Thyroid gland (tissue), 4 donors: ENCODE results near the gene EDIL3. TPM values are rescaled to one million over a fixed set of nuclear protein-coding genes. Genes with fewer than 3 reads are reported as not detected.

ENCODE experiments used
- DNase-seq, 2 donors: peaks; one replicate each; pipeline ENCODE4 v3.0.0-alpha.2; 2019
- H3K27ac ChIP-seq, 3 donors: fragments of 200-600 bp; sonication (generic); 1 replicate in 2 of 3; 2 replicates in 1 of 3; pipeline ENCODE4 v1.5.1; 2016 to 2019; ENCODE audit warnings: mild to moderate bottlenecking in 1 of 3, moderate library complexity in 1 of 3
- H3K27me3 ChIP-seq: fragments of 200-600 bp; sonication (generic); one replicate; pipeline ENCODE4 v1.5.1; 2019
- H3K36me3 ChIP-seq, 2 donors: fragments of 200-600 bp; sonication (generic); one replicate each; pipeline ENCODE4 v1.5.1; 2016 to 2019
- H3K4me1 ChIP-seq, 2 donors: fragments of 200-600 bp; sonication (generic); one replicate each; pipeline ENCODE4 v1.5.1; 2017 to 2019
- H3K4me3 ChIP-seq, 3 donors: fragments of 200-600 bp; sonication (generic); replicated peaks in 1 of 3; 1 replicate in 2 of 3; 2 replicates in 1 of 3; pipeline ENCODE4 v1.5.1; 2016; ENCODE audit warnings: mild to moderate bottlenecking in 1 of 3
- H3K9me3 ChIP-seq: fragments of 200-600 bp; sonication (generic); one replicate; pipeline ENCODE4 v1.5.1; 2017
- POLR2A ChIP-seq, 2 donors: fragments of 450-650 bp; IDR thresholded peaks; one replicate each; pipeline ENCODE4 v1.6.1; 2017; ENCODE audit warnings: antibody characterized with exemption in 2 of 2, mild to moderate bottlenecking in 2 of 2, moderate library complexity in 1 of 2
- WGBS, 2 donors: methylation state at CpG; one replicate each; pipeline ENCODE4 v1.1.5; 2017; 5-methylcytosine and 5-hydroxymethylcytosine counted together
- intact Hi-C: fragments of 100-400 bp; cut with DNase I; formaldehyde crosslinking; loops from one replicate; pipeline ENCODE4 v1.15.1; 2023
- total RNA-seq, 4 donors: library from RNA; depleted of rRNA; stranded (reverse); fragments of >200 nt; gene quantifications; one replicate each; pipeline ENCODE4 v1.2.3, GENCODE V29; 2016
- TF ChIP-seq, protein P1 (sequence below), 6 experiments: fragments of 200-600 bp in 3 of 6; fragments of 450-650 bp in 3 of 6; sonication (generic) in 3 of 6; IDR thresholded peaks; one replicate each; pipeline ENCODE4 v1.5.1; 2016 to 2019; ENCODE audit warnings: antibody characterized with exemption in 6 of 6, mild to moderate bottlenecking in 2 of 6, inconsistent platforms in 1 of 6, moderate library complexity in 1 of 6

EDIL3 gene
- total RNA-seq, 4 donors from 2014 or later = 2.0 to 5.5 (median 3.3) TPM

- DNase-seq = no peak
- Histone ChIP-seq H3K9me3 (no peaks in the 10 kb centered on the region), H3K27me3 (no peaks in the 10 kb centered on the region), H3K4me3 (no peak overlapping the region), H3K27ac (no peak overlapping the region), H3K4me1 (no peaks in the 10 kb centered on the region), H3K36me3 (no peaks in the 10 kb centered on the region)
- WGBS, 2 donors = 77 to 79% methylated on average over 3 of the region's 3 CpGs
- no peak for TF ChIP-seq POLR2A (IDR thresholded peaks at IDR 0.05)
- TF ChIP-seq, protein P1, sequence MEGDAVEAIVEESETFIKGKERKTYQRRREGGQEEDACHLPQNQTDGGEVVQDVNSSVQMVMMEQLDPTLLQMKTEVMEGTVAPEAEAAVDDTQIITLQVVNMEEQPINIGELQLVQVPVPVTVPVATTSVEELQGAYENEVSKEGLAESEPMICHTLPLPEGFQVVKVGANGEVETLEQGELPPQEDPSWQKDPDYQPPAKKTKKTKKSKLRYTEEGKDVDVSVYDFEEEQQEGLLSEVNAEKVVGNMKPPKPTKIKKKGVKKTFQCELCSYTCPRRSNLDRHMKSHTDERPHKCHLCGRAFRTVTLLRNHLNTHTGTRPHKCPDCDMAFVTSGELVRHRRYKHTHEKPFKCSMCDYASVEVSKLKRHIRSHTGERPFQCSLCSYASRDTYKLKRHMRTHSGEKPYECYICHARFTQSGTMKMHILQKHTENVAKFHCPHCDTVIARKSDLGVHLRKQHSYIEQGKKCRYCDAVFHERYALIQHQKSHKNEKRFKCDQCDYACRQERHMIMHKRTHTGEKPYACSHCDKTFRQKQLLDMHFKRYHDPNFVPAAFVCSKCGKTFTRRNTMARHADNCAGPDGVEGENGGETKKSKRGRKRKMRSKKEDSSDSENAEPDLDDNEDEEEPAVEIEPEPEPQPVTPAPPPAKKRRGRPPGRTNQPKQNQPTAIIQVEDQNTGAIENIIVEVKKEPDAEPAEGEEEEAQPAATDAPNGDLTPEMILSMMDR (IDR thresholded peaks at IDR 0.05) = no peak
- intact Hi-C loops = no loop called here
These were observed 235.6 kb downstream of the EDIL3 start for GRCh38 chr5:84149094-84149493.

GRCh38 chr5:84148651-84149050 lies 236.0 kb downstream of the EDIL3 start:
- no peaks in the 10 kb centered on the region for H3K4me1 ChIP-seq
- no peaks in the 10 kb centered on the region for H3K27me3 ChIP-seq
- intact Hi-C loops = no loop called here
- no peak for TF ChIP-seq POLR2A (IDR thresholded peaks at IDR 0.05)
- TF ChIP-seq, protein P1 (IDR thresholded peaks at IDR 0.05) = no peak
- WGBS, 2 donors = 67 to 71% methylated on average over 2 of the region's 2 CpGs
- H3K9me3 ChIP-seq = no peaks in the 10 kb centered on the region
- H3K36me3 ChIP-seq = no peaks in the 10 kb centered on the region
- no peak overlapping the region for H3K27ac ChIP-seq
- DNase-seq = no peak
- no peak overlapping the region for H3K4me3 ChIP-seq

DNA sequence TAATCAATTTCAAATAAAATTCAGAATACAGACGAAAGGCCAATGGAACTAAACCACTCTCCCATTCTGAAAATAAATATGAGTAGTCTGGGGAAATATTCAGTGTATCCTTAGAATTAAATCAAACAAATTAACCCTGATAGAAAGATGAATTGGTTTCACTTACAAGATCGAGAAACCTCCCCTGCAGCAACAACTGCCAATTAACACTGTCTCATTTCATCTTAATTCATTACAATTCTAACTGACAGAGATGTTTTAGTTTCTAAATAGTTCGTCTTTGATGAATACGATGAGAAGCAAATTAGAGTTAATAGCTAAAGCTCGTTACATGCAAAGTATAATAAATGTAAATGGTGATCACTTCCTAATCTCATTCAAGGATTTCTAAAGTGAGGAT lies 247.1 kb downstream of the EDIL3 start:
- TF ChIP-seq POLR2A (IDR thresholded peaks at IDR 0.05) = no peak
- TF ChIP-seq, protein P1 (IDR thresholded peaks at IDR 0.05) = no peak
- Histone ChIP-seq H3K9me3 (no peaks in the 10 kb centered on the region), H3K4me1 (no peaks in the 10 kb centered on the region), H3K36me3 (no peaks in the 10 kb centered on the region), H3K27ac (no peak overlapping the region), H3K4me3 (no peak overlapping the region), H3K27me3 (no peaks in the 10 kb centered on the region)
- DNase-seq = no peak
- intact Hi-C loops = no loop called here
- WGBS, 2 donors = 85% methylated on average over 5 of the region's 5 CpGs

- intact Hi-C loops = no loop called here
- Histone ChIP-seq H3K27ac (no peak overlapping the region), H3K36me3 (no peaks in the 10 kb centered on the region), H3K4me3 (no peak overlapping the region), H3K27me3 (no peaks in the 10 kb centered on the region), H3K4me1 (no peaks in the 10 kb centered on the region), H3K9me3 (no peaks in the 10 kb centered on the region)
- DNase-seq = no peak
- TF ChIP-seq POLR2A (IDR thresholded peaks at IDR 0.05) = no peak
These were observed 253.3 kb downstream of the EDIL3 start for GRCh38 chr5:84131372-84131771.

GRCh38 chr5:84130006-84130580 lies 254.6 kb downstream of the EDIL3 start:
- WGBS, 2 donors = 86 to 91% methylated on average over 3 of the region's 3 CpGs
- Histone ChIP-seq H3K27me3 (no peaks in the 10 kb centered on the region), H3K4me1 (no peaks in the 10 kb centered on the region), H3K9me3 (no peaks in the 10 kb centered on the region), H3K4me3 (no peak overlapping the region), H3K27ac (no peak overlapping the region), H3K36me3 (no peaks in the 10 kb centered on the region)
- no peak for DNase-seq
- intact Hi-C loops = no loop called here
- TF ChIP-seq, protein P1 (IDR thresholded peaks at IDR 0.05) = no peak
- TF ChIP-seq POLR2A (IDR thresholded peaks at IDR 0.05) = no peak

DNA sequence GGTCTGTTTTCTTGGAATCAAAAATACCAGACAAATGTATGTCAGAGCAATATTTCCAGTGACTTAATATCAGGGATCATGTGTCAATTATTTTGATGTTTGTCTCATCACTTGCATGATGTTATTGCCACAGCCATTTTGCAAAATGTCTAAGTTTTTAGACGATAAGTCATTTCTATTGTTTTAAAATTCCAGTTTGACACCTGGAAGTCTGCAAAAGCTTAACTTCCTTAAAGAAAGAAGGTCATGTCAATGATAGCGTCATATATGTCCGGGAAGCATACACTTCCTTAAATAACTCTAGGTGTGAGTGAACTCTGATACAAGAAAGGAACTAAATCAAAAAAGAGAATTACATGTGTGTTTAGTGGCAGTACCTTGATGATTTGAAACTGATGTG lies 259.5 kb downstream of the EDIL3 start:
- Histone ChIP-seq H3K9me3 (no peaks in the 10 kb centered on the region), H3K36me3 (no peaks in the 10 kb centered on the region), H3K4me3 (no peak overlapping the region), H3K27me3 (no peaks in the 10 kb centered on the region), H3K4me1 (no peaks in the 10 kb centered on the region), H3K27ac (no peak overlapping the region)
- DNase-seq = no peak
- no peak for TF ChIP-seq POLR2A (IDR thresholded peaks at IDR 0.05)
- TF ChIP-seq, protein P1 (IDR thresholded peaks at IDR 0.05) = no peak
- intact Hi-C loops = no loop called here
- 83% methylated on average over 3 of the region's 3 CpGs for whole genome bisulfite sequencing, 2 donors
